Activated T-cell treated with anti-CD3 and anti-CD28 coated beads for 4 hours (primary cell): ENCODE measurements around the gene NAT9.

Experiments
- DNase-seq: peaks from one replicate; pipeline ENCODE4 v3.0.0-alpha.2; 2020

The NAT9 gene

GRCh38 chr17:74759243-74759801 is 16.8 kb downstream of the NAT9 start:
- no peak for DNase-seq

GRCh38 chr17:74758848-74759168 is 17.3 kb downstream of the NAT9 start:
- DNase-seq = no peak

DNA sequence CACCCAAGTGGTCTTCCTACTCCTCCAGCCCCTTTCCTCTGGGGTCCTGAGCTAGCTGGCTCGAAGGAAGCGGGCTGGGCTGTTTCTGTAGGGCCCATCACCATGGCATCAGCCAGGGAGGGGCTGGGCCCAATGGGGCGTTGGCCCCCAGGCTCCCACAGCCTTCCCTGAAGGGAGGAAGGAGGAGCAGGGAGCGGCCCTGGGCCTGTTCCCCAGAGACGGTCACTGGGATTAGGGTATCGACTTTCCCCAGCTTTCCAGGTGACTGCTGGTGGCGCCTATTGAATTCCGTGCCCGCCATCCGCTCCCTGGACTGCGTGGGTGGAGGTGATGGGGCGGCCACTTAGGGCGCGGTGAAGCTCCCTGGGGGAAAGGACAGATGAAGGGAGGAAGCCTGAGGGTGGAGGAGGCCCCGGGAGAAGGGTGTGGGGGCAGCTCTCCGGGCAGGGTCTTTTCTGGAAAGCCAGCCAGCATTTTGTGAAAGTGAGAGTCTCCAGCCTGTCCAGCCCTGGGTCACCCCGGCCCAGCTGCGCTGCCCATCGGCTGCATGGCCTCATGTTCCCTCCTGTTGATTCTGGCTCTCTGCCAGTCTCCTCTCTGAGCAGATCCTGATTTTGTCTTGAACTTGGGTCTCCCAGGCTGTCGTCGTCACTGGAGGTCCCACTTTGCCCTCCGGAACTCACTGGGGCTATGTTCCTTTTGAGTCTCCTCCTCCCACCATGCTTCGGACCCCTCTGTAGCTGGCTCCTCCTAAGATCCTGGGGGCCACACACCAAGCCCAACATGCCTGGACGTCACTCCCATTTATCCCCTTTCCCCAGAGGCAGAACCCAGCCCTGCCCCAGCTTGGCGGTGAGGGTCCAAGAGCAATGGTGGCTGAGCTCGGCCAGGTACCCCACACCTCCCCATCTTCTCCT is 18.0 kb downstream of the NAT9 start:
- DNase-seq = no peak

DNA sequence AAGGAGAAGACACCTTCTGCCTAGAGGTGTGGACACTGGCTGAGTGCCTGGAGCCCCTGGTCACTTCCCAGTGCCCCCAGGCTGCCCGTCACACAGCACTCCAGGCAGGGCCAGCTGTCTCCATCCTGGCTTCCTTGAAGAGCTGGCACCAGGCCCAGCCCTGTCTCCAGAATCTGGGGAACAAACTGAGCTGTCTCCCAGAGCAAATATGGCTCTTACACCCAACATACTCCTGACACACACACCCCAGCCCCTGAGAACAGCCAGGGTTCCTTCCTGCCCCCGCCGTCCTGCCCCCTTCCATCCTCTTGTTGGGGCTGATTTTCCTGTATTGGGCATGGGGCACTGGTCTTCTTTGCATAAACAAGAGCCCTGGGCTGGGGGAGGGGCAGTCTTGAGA is 18.6 kb downstream of the NAT9 start:
- DNase-seq = no peak

GRCh38 chr17:74756891-74757290 is 19.3 kb downstream of the NAT9 start:
- no peak for DNase-seq

GRCh38 chr17:74755533-74755932 is 20.6 kb downstream of the NAT9 start:
- no peak for DNase-seq

GRCh38 chr17:74754832-74755231 is 21.3 kb downstream of the NAT9 start:
- no peak for DNase-seq

DNA sequence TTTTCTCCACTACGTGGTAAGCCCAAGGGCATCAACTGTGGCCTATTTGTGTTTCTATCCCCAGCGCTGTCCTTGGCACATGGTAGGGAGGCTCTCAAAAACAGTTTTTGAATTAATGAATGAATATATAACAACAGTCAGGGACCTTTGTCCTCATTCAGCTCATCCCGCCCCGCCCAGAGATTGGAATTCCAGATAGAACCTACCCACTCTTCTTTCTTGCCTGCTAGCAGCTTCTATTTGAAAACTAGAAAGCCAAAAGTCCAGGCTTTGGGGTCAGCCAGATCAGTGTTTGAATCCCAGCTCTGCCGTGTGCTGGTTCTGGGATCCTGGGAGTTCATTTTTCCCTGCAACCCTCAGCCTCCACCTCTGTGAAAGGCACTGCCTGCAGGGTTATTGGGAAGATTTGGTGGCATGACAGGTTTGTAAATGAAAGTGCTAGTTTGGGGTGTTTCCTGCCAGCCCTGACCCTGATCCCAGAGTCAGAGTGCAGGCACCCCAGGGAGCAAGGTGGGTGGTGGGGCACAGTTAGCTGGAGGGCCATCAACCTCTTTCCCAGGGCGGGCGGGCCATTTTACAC is 23.2 kb downstream of the NAT9 start:
- DNase-seq = no peak

DNA sequence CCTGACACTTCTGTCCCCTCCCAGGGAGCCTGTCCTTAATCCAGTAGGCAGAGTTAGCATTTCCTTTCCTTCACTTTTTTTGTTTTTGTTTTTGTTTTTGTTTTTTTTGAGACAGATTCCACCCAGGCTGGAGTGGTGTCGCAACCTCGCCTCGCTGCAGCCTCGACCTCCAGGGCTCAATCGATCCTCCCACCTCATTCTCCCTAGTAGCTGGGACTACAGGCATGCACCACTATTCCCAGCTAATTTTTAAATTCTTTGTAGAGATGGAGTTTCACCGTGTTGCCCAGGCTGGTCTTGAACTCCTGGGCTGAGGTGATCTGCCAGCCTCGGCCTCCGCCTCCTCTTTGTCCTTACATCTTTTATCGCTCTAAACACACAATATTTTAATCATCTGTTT is 23.7 kb downstream of the NAT9 start:
- no peak for DNase-seq

- DNase-seq = no peak
Measured at GRCh38 chr17:74750327-74751069, 25.6 kb downstream of the NAT9 start.

- no peak for DNase-seq
Measured at GRCh38 chr17:74750039-74750326, 26.2 kb downstream of the NAT9 start.

- DNase-seq = no peak
Measured at GRCh38 chr17:74749279-74750038, 26.7 kb downstream of the NAT9 start.

- DNase-seq = peak; percentile 89
Measured at GRCh38 chr17:74748529-74749278, 27.4 kb downstream of the NAT9 start, which contains the start of gene NHERF1. TSS of gene NHERF1 (plus strand) at chr17:74748628. CDS start at chr17:74748847, 219 bp downstream.

DNA sequence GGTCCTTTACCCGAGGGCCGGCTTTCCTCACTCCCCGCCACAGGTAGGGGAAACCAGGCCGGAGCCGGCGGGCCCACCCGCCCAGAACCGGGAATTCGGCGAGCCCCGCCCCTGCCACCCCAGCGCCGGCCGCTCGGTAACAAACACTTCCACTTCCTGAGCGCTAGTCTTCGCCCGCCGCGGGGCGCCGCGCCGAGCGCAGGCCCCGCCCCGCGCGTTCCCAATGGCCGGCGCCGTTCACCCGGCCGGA is 27.9 kb downstream of the NAT9 start:
- DNase-seq = no peak

DNA sequence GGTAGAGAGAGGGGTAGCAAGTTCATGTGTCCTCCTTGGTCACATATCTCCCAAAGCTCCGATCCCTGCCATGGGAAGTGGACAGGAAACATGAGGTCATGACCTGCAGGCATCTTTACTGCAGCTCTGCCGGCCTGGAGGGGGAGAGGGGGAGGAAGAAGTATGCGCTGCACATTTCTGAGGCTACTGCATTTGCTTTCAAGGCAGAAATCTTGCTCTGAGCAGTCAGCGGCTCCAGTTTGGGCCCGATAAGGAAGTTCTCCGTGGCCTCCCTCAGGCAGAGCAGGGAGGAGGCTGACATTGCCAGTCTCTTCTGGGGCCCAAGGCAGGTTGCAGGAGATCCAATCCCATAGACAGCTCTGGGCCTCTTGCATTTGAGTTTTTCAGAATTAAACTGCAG is 29.2 kb downstream of the NAT9 start:
- no peak for DNase-seq

DNA sequence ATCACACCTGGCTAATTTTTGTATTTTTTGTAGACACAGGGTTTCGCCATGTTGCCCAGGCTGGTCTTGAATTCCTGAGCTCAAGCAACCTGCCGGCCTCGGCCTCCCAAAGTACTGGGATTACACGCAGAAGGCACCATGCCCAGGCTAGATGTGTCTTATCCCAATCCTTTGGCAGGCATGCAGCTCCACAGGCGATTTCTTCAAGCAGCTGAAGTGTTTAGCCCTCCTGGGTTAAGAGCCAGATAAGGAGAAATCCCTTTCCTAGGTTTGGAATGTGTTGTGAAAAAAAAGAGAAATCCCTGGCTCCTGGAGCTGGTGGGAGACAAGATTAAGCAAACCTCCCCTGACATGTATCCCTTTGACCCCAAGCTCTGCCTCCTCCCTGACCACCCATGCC is 29.8 kb downstream of the NAT9 start:
- DNase-seq = no peak

DNA sequence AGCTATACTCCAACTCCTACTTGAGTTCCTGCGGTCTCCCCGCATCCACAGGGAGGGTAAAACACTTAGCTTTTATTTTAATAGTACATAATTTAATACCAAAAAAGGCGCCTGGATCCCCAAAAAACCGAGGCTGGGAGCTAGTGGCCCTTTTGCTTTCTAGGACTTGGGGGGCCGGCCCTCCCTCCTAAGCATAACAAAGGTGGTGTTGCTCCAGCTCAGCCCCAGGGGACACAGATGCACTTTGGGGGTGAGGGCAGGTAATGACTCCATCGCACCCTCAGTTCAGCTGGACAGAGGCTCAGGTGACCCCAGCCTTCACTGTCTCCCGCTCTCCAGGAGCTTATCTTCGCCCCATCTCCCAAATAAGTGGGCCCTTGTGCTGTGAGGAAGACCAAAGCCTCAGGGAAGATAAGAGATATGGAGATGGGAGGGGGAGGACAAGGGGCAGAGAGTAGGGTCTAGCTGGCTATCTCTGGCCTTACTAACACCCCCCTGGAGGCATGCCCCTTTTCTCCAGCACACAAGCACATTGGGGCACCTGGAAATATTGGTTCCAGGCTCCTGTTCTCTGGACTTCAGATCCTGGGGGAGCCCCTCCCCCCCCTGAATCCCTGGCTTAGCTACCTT is 30.5 kb downstream of the NAT9 start:
- no peak for DNase-seq

DNA sequence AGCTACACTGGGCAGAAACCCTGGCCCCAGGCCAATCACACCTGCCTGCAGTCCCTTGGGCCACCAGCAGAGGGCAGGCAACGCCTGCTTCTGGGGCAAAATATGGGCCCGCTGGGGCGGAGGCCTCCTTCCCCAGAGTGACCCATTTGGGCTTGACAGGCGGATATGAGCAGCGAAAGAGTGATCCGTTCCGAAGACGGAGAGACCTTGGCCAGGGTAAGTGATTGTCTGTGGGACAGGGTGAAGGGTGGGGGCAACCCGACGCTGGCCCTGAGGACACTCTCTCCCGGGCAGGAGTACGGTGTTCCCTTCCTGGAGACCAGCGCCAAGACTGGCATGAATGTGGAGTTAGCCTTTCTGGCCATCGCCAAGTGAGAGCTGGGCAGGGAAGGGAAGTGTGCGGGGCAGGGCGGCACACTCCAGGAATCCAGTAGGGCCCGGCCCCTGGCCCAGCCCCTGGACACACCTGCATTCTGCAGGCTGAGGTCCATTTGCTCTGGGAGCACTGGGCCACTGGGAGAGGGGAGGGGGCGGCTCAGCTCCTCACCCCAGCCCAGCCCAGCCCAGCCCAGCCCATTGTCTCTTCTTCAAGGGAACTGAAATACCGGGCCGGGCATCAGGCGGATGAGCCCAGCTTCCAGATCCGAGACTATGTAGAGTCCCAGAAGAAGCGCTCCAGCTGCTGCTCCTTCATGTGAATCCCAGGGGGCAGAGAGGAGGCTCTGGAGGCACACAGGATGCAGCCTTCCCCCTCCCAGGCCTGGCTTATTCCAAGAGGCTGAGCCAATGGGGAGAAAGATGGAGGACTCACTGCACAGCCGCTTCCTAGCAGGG is 31.2 kb downstream of the NAT9 start:
- peak; percentile 78 for DNase-seq

DNA sequence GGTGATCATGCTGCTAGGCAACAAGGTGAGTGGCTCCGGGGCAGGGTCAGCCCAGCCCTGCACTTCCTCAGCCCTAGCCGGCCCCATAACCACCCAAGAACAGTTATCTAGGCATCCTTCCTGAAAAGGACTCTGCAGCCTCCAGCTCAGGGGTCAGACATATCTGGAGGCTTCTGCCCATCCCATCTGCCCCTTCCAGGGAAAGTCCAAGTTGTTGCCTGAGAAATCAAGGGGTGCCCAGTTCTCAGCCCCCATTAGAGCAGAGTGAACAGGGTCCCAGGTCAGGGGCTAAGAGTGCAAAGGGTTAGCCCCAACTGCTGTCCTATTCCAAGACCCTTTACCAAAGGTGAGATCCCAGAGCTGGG is 31.8 kb downstream of the NAT9 start:
- no peak for DNase-seq

DNA sequence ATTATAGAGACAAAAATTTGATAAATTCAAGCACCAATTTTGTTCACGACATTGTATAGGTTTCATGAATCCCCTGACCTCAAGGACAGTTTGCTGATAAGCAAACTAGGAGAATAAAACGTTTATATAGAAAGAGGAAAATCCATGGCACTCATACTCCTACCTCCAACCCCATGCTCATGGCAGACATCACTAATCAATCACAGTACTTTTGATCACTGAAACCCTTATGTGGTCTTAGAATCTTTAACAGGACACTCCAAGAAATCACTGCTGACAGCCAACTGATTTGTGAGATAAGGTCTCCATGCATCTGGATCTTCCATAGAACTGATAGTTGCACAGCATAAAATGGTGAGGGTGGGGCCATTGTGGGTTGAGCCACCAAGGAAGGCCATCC is 32.4 kb downstream of the NAT9 start:
- DNase-seq = no peak

GRCh38 chr17:74742978-74743545 is 33.1 kb downstream of the NAT9 start:
- no peak for DNase-seq
